NCI-H1694 treated with DMSO at 0.1 percent for 48 hours (cell line): ENCODE results near the gene ZMYND10.

Source experiments
- DNase-seq: peaks from one replicate; lab custom pipeline; 2025; lab: John Stamatoyannopoulos, UW

Gene ZMYND10

GRCh38 chr3:50345586-50346234, at the start of gene ZMYND10:
ZMYND10 (minus strand) TSS chr3:50345732; CDS start chr3:50345579, 153 bp downstream.
- DNase-seq = no peak

DNA sequence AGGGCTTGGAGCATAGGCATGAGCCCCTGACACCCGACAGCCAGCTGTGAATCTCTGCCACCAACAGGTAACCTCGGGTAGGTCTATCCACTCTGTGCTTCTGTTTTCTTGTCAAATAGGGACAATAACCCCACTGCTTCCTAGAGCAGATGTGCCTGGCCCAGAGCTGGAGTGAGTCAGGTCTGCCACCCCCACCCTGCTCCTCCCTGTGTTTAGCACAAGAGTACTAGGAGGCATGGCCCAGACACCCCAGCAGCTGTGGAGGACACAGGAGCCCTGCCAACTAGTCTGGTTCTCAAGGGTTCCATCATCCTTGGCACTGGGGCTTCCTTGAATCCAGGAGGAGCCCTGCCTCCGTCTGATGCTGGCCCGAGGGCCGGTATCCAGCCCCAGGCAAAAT, 47.5 kb upstream of the ZMYND10 start:
- no peak for DNase-seq

- no peak for DNase-seq
Observed at GRCh38 chr3:50392101-50392715, 46.7 kb upstream of the ZMYND10 start.

- DNase-seq = no peak
Observed at GRCh38 chr3:50390508-50391224, 45.1 kb upstream of the ZMYND10 start.

DNA sequence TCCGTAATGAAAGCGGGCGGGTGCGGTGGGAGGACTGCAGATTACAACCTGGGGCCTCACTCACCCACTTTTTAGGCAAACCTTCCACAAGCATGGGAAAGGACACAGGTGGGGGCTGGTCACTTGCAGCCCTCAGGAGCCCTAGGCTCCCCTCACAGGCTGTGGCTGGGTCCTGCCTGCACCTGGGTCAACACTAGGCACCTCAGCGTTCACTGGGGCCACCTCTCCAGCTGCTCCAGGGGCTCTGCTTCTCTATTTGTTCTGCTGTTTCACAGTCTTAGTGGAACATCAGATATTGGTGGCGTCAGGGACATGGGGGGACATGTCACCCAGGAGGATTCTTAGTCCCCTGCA, 43.9 kb upstream of the ZMYND10 start:
- DNase-seq = no peak

DNA sequence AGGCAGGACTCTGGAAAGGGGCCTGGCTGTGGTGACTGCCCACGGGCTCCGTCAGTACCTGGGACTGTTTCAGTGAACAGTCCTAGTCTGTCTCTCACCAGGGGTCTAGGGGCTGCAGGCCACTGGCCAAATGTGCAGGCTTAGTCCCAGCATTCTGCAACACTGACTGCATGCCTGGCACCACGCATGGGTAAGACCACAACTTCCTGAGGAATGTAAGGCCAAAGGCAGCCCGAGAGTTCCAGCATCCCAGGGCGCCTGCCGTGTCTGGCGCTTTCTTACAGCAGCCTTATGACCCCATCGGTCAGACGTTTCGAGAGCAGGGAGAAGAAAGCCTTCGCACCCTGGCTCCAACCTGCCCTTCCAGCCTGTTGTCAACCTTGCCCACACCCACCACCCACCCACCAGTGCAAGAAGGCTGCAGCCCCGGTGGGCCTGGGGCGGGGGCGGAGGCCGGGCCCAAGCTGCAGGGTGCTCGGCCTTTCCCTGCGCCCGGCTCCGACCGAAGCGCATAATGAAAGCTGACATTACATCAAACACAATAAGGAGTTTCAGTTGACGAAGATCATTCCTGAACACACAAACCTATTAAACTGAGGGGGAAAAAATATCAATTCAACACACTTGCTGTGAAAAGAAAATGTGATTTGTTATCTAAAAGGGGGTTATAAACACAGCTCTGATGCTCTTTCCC, 43.3 kb upstream of the ZMYND10 start:
- DNase-seq = no peak

DNA sequence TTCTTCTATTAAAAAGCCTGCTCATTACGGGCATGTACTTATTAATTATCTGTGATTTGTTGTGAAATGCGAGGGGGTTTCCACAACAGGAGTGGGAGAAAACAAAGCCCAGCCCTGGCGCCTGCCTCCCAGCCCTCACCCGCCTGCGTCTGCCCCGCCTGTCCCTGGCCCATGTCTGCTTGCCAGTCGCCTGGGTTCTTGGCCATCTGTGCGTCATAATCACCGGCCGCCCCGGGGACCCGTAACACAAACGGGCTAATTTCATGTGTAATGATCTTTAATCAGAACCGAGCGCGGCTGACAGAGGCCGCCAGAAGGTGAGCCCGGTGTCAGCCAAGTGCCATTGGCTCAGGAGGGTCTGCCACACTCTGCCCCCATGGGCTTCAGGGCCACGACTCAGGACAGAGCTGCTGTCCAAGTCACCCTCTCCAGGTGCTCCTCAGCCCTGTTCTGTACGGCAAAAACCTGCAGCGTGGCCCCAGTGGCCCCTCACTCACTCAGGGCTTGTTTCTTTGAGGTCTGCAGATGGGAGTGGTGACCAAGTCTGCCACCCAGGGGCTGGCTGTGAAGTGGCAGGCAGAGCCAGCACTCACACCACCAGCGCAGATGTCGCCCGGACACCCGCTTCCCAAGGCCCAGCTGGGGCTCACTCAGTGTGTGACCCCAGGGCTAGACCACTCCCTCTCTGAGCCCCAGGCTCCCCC, 42.6 kb upstream of the ZMYND10 start:
- DNase-seq = no peak

DNA sequence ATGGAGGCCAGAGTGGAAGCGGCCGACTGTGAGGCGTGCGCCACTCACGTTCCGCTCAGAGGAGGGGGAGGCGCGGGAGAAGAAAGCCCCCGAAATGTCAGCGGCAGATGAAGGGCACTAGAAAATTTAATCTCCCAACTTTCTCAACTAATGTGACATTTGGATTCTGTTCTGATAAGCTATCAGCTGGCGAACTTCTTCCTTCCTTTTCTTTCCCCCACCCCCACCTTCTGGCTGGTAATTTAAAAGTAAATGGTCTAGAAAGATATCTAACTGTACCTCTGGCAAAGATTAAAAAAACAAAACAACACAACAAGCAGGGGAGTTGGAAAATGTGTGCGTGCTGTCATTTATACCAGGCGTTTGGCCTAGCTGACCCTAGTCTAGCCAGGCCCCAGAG, 40.2 kb upstream of the ZMYND10 start:
- no peak for DNase-seq

- no peak for DNase-seq
Observed at GRCh38 chr3:50383750-50384149, 38.2 kb upstream of the ZMYND10 start.

DNA sequence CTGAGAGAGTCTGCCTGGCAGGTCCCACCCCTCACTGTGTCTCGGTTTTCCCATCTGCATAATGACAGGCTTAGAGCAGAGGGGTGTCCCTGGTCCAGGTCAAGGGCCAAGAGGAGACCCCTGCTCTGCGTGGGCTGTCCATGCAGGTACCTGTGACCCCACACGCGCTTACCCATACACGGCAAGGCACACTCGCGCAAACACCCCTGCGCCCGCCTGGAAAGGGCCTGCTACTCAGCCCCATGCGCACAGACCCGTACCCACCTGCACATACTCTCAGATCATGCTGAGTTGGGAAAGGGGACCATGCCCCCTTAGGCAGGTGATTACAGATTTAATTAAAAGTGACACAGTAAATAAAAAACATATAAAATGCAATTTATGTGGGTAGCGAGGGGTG, 37.2 kb upstream of the ZMYND10 start:
- no peak for DNase-seq

- no peak for DNase-seq
Observed at GRCh38 chr3:50381383-50381782, 35.9 kb upstream of the ZMYND10 start.

DNA sequence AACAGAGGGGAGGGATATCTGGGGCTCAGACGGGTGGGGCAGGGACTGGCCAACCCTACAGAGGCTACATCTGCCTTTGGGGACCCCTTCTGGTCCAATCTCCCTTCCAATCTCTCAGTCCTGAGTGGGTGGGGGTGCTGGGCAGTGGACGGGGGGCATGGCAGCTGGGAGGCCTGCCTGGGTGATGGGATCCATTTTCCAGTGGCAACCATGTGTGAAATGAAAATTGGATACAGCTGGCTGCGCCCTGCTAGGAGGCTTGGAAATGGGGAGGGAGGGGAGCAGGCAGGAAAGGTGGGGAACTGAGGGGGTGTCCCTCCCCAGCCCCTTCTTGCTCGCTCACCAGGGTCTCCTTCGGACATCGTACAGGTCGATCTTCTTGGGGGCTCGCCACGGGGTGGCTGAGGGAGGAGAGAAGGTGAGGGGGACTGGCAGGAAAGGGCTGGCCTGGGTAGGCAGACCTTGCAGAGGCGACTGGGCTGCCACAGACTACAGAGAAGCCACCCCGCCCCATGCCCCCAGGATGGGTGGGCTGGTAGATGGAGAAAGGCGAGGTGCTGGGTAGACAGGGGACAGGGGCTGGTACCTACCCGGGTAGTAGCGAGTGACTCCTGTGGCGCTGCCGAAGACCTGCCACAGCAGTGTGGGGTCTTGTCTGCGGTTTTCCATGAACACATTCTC, 35.0 kb upstream of the ZMYND10 start:
- DNase-seq = no peak

DNA sequence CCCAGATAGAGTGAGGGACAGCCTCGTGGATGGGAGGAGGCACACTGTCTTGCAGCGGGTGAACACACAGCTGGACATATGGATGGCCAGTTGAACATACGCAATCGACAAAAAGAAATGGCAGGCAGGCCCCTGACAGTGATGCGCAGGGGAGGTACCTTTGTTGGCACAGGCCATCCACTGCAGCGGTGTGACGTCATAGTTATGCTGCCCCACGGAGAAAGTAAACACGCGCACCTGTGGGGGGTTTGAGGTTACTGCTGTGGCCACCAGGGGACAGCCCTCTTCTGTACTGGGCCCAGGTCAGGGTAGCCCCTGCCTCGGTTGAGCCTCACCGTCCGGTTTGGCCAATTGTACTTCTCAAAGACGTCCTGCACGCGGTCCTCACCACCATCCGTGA, 33.2 kb upstream of the ZMYND10 start:
- no peak for DNase-seq

- DNase-seq = no peak
Observed at GRCh38 chr3:50378024-50378423, 32.5 kb upstream of the ZMYND10 start.

DNA sequence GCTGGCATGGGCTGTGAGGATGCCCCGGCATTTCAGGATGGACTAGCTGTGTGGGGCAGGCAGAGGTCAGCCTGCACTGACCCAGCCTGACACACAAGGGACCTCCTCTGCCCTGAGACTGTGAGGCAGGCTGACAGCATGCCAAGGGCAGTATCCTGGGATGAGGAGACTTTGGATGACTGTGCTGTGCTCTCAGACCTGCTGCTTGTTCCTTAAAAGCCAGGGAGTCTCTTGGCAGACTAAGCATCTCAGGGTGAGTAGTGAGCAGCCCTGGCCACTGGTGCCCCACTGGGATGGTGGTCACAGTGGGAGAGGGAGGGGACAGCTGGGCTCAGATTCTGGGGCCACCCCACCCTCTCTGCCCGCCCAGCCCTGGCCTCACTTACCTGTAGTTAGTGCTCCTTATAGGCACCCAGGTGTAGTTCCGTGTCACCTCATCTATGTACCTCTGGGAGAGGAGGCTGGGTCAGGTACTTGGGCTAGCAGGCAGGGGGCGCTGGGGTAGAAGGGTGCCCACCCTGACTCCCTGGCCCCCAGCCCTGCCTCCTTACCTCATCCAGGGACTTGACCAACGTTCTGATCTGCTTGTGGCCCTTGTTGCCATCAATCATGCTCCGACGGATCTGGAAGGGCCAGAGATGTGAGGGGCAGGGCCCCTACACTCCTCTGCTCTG, 29.9 kb upstream of the ZMYND10 start:
- no peak for DNase-seq

- no peak for DNase-seq
Observed at GRCh38 chr3:50374363-50375257, 29.1 kb upstream of the ZMYND10 start.

DNA sequence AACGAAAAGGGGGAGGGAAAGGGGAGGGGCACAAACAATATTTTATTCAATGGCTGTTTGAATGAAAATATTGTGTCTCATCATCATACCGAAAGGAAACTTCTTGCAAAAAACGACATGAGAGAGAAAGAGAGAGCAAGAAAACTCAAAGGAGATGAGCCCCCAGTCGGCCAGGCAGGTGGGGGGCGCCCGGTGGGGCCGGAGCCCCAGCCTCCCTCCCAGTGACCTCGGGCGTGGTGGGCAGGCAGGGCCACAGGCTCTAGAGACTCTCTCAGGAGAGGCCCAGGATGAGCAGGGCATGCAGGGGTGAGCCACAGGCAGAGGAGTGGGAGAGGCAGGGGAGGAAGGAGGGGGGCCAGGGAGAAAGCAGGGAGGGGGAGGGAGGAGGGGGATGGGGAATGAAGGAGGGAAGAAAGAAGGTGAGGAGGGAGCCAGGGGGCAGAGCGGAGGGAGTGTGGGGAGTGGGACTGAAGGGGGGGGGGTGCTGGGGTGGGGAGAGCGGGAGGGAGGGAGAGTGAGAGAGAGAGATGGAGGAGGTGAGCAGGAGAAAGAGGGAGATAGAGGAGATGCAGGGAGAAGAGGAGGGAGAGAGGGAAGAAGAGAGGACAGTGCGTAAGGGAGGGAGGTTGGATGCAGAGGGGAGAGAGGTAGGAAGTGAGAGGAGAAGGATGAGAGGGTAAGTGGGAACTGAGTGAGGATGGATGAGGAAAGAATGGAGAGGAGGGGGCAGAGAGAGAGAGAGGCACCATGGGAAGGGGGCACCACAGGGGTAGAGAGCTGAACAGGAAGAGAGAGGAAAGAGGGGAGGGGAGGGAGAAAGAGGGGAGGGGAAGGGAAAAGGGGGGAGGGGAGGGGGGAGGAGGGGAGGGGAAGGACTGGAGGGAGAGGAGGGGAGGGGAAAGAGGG, 27.9 kb upstream of the ZMYND10 start:
- DNase-seq = no peak

- DNase-seq = no peak
Observed at GRCh38 chr3:50372349-50372748, 26.8 kb upstream of the ZMYND10 start.

DNA sequence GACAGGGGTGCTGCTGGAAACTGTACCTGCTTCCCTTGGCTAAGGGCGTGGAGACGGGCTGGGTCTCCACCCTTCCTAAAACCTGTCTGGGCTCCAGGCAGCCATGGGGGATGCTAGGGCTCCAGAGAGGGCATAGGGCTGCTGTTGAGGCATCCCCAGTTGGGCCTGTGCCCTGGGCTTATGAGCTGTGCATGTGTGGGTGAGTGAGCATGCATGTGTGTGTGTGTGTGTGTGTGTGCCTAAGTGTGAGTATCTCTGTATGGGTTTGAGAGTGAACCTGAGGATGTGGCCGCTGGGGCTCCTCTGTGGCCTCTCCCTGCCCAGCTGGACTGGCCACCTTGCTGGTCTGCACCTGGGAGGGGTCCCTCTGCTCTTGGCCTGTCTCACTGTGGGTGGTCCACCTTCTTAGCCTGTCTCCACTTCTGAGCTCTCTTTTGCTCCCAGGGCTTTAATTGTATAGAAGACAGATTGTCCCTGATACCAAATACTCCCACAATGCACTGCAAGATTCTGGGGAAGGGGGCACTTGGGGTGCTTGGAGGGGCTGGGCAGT, 25.7 kb upstream of the ZMYND10 start:
- no peak for DNase-seq
